Bronchial epithelial cell (primary cell): ENCODE results near the gene MYH15. TPM values are rescaled to one million over a fixed set of nuclear protein-coding genes. Genes with fewer than 3 reads are reported as not detected.

Experiments used
- DNase-seq: peaks from one replicate; pipeline ENCODE4 v3.0.0-alpha.2; 2010; ENCODE audit warnings: low read depth
- FAIRE-seq: peaks from 2 replicates; lab custom pipeline; 2011; peaks lifted over from hg19 to GRCh38; lab: Jason Lieb, UNC
- H3K27me3 ChIP-seq: 2 replicates; pipeline ENCODE4 v1.5.1; 2011; ENCODE audit warnings: low read length; ENCODE audit not compliant: control insufficient read depth, insufficient read depth
- H3K36me3 ChIP-seq: 2 replicates; pipeline ENCODE4 v1.5.1; 2011; ENCODE audit warnings: low read length; ENCODE audit not compliant: control insufficient read depth, insufficient read depth
- H3K4me3 ChIP-seq: 2 replicates; pipeline ENCODE4 v1.5.1; 2011; ENCODE audit warnings: mild to moderate bottlenecking, low read depth, low read length, control low read depth
- total RNA-seq: library from RNA; depleted of rRNA; stranded (reverse); fragments of >200 nt; gene quantifications from 2 replicates; pipeline ENCODE4 v1.2.1, GENCODE V29; 2014
- TF ChIP-seq, protein P1 (sequence below): IDR thresholded peaks from 2 replicates; pipeline ENCODE4 v1.5.1; 2011; ENCODE audit warnings: mild to moderate bottlenecking, moderate library complexity, low read length, control low read depth, inconsistent platforms; ENCODE audit not compliant: insufficient read depth, severe bottlenecking

Gene MYH15
- total RNA-seq, 1 donor from 2014 or later = under 0.01 TPM

DNA sequence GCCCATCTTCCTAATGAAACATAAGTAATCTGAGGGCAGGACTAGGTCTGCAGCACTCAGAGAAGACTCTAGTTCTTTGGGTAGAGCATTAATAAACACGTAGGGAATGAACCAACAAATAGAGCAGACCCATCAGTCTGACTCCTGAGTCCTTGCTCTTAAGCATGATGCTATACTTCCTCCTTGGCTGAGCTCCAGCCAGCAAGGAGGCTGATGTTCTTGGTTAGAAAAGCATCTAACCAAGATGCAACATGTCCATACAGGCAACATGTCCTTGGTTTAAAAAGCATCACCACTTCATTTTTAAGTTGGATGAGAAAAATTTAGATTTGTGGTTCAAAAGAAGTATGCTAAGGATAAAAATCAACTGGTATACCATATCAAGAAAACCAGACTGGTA is 8.5 kb upstream of the MYH15 start:
- peaks cover 1% of the 10 kb centered on the region for H3K27me3 ChIP-seq
- DNase-seq = peak; percentile 88
- H3K4me3 ChIP-seq = no peak overlapping the region
- TF ChIP-seq, protein P1, sequence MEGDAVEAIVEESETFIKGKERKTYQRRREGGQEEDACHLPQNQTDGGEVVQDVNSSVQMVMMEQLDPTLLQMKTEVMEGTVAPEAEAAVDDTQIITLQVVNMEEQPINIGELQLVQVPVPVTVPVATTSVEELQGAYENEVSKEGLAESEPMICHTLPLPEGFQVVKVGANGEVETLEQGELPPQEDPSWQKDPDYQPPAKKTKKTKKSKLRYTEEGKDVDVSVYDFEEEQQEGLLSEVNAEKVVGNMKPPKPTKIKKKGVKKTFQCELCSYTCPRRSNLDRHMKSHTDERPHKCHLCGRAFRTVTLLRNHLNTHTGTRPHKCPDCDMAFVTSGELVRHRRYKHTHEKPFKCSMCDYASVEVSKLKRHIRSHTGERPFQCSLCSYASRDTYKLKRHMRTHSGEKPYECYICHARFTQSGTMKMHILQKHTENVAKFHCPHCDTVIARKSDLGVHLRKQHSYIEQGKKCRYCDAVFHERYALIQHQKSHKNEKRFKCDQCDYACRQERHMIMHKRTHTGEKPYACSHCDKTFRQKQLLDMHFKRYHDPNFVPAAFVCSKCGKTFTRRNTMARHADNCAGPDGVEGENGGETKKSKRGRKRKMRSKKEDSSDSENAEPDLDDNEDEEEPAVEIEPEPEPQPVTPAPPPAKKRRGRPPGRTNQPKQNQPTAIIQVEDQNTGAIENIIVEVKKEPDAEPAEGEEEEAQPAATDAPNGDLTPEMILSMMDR = no peak
- FAIRE-seq = peak; percentile 87
- H3K36me3 ChIP-seq = no peaks in the 10 kb centered on the region

DNA sequence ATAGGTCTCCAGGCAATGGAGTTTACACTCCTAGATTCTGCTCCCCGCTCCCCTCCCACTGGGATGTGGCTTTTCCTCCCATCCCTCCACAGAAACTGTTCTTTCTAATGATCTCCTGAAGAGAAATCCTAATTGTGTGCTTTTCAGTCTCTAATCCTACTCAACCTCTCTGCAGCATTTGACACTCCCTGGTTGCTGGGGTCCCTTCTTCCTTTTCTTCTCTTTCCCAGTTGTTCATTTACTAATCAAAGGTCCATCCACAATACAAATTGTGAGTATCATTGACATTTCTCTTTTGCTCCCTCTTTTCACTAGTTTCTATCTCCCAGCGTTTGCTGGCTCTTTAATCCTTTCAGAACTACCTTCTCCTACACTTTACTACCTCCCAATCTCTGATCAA is 6.5 kb upstream of the MYH15 start:
- TF ChIP-seq, protein P1 = no peak
- no peak overlapping the region for H3K4me3 ChIP-seq

DNA sequence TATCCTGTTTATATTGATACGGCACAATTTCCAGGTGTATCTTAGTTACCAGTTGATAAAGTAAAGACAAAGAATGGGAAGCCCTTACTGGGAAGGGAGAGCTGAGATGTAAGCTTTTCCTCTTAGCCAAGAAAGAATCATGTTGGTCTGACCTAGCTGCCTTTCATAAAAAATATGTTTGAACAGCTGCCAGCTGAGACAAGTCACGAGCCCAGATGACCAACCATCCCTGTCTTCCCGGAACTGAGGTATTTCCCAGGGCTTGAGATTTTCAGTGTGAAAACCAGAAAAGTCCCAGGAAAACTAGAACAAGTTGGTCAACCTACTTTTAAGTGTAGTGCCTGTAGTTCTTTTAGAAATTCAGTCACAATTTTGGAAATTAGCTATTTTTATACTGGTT is 3.6 kb upstream of the MYH15 start:
- no peak overlapping the region for H3K4me3 ChIP-seq
- peaks cover 1% of the 10 kb centered on the region for H3K27me3 ChIP-seq
- TF ChIP-seq, protein P1 = no peak
- no peak for DNase-seq
- no peak for FAIRE-seq
- H3K36me3 ChIP-seq = no peaks in the 10 kb centered on the region

More for the DNA sequence above, 6.5 kb upstream of the MYH15 start:
- DNase-seq (no peak), FAIRE-seq (no peak)
- H3K36me3 ChIP-seq = no peaks in the 10 kb centered on the region
- H3K27me3 ChIP-seq = peaks cover 1% of the 10 kb centered on the region

DNA sequence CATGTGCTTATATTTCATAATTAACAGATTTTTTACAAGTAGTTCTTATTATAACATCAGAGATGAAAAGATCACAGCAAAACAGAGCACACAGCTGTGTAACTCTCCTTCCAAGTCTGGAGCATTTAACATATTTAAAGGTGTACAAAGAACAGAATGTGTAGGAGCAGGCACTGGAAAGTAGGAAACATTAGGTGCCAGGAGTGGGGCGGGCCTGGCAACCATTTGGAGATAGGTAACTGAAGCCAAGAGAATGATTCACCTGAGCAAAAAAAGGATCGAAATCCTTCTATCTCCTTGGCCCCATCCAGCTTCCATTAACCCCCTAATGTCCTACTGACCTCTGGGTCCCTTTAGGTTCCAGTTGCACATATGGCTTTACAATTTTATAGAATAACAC is 2.3 kb upstream of the MYH15 start:
- FAIRE-seq = no peak
- Histone ChIP-seq H3K36me3 (no peaks in the 10 kb centered on the region), H3K4me3 (no peak overlapping the region), H3K27me3 (peaks cover 1% of the 10 kb centered on the region)
- no peak for DNase-seq
- TF ChIP-seq, protein P1 = no peak

DNA sequence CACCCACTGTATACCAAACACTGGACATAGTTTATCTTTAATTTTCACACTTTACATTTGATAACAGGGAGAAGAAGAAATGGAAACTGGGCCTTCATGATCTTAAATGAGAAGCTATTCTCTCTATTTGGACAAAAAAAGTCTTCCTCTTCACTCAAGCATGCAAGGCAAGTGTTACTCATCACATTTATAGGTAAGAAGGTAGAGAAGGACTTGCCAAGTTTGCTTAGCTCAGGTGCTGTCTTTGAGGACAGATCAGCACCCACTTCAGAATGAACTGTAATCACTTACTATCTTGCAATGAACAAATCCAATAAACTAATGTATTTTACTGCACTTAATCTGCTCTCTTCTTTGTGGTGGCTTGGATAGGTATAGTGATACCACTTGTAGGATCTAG is 1.1 kb upstream of the MYH15 start:
- peaks cover 1% of the 10 kb centered on the region for H3K27me3 ChIP-seq
- FAIRE-seq = no peak

More for the DNA sequence above, 1.1 kb upstream of the MYH15 start:
- TF ChIP-seq, protein P1 = no peak
- Histone ChIP-seq H3K36me3 (no peaks in the 10 kb centered on the region), H3K4me3 (no peak overlapping the region)
- DNase-seq = no peak
